Astrocyte (in vitro differentiated cells and primary cell): ENCODE data around the gene CMSS1.

Experiments
- CTCF ChIP-seq: IDR thresholded peaks from 2 replicates; pipeline ENCODE4 v1.5.1; 2011; ENCODE audit warnings: low read depth, mild to moderate bottlenecking, inconsistent platforms, low read length, moderate library complexity; ENCODE audit not compliant: insufficient read depth
- EZH2 ChIP-seq: IDR thresholded peaks from 2 replicates; pipeline ENCODE4 v1.6.1; 2012; ENCODE audit warnings: mild to moderate bottlenecking, low read length, inconsistent platforms; ENCODE audit not compliant: insufficient read depth

- TF ChIP-seq CTCF (no peak), EZH2 (no peak)
These were observed 287.8 kb downstream of the CMSS1 start for GRCh38 chr3:100105501-100105900.
